HL-60 (cell line): ENCODE measurements around the gene TRIM7.

Experiments used
- CTCF ChIP-seq: IDR thresholded peaks from one replicate; pipeline ENCODE4 v1.5.1; 2011; ENCODE audit warnings: low read length, control low read depth, inconsistent platforms; ENCODE audit not compliant: insufficient read depth
- GABPA ChIP-seq: IDR thresholded peaks from 2 replicates; pipeline ENCODE4 v1.6.1; 2012; ENCODE audit warnings: low read depth
- POLR2AphosphoS5 ChIP-seq: IDR thresholded peaks from 2 replicates; pipeline ENCODE4 v1.6.1; 2012; ENCODE audit warnings: low read depth
- REST ChIP-seq: IDR thresholded peaks from 2 replicates; pipeline ENCODE4 v1.6.1; 2012; ENCODE audit warnings: low read depth; ENCODE audit not compliant: insufficient replicate concordance
- SPI1 ChIP-seq: IDR thresholded peaks from 2 replicates; pipeline ENCODE4 v1.6.1; 2012; ENCODE audit warnings: low read depth, mild to moderate bottlenecking, borderline replicate concordance

- TF ChIP-seq CTCF, result no peak
- no peak for TF ChIP-seq REST
- no peak for TF ChIP-seq POLR2AphosphoS5
- TF ChIP-seq GABPA, result no peak
- TF ChIP-seq SPI1, result no peak
These were observed 22.3 kb downstream of the TRIM7 start for GRCh38 chr5:181182651-181183050.
